H1 (cell line): ENCODE measurements around the gene IFNE. TPM values are rescaled to one million over a fixed set of nuclear protein-coding genes. Genes with fewer than 3 reads are reported as not detected.

ENCODE experiments used
- CTCF ChIA-PET: fragments of 300-600 bp; sonication (Branson Sonifier 250); formaldehyde crosslinking; loops from one replicate; lab custom pipeline; 2021; ENCODE audit not compliant: partially characterized antibody; lab: Charles Lee
- POLR2A ChIA-PET: fragments of 300-600 bp; sonication (Branson Sonifier 250); formaldehyde crosslinking; loops from one replicate; lab custom pipeline; 2021; ENCODE audit warnings: inconsistent platforms; ENCODE audit not compliant: partially characterized antibody; lab: Charles Lee
- DNase-seq, 2 experiments: peaks; one replicate each; pipeline versions ENCODE4 v3.0.0 to v3.0.0-alpha.2; 2010 to 2022; ENCODE audit warnings: low spot score in 2 of 2, low read depth in 1 of 2, mixed read lengths in 1 of 2
- FAIRE-seq: peaks from 2 replicates; lab custom pipeline; 2011; peaks lifted over from hg19 to GRCh38; lab: Jason Lieb, UNC
- H2AFZ ChIP-seq: 2 replicates; pipeline ENCODE4 v1.8.1; 2012; ENCODE audit warnings: low read length, inconsistent platforms
- H2AK5ac ChIP-seq: 2 replicates; pipeline ENCODE4 v1.6.1; 2013; ENCODE audit warnings: low read depth, low read length
- H2BK120ac ChIP-seq: replicated peaks from 2 replicates; pipeline ENCODE3; 2013; ENCODE audit warnings: low read depth, low read length, inconsistent platforms
- H2BK12ac ChIP-seq: 2 replicates; pipeline ENCODE4 v1.6.1; 2013; ENCODE audit warnings: low read depth, low read length
- H2BK15ac ChIP-seq: 2 replicates; pipeline ENCODE4 v1.6.1; 2013; ENCODE audit warnings: low read length
- H2BK20ac ChIP-seq: 2 replicates; pipeline ENCODE4 v1.6.1; 2013; ENCODE audit warnings: low read length
- H2BK5ac ChIP-seq: 2 replicates; pipeline ENCODE4 v1.6.1; 2013; ENCODE audit warnings: low read depth, low read length
- H3K14ac ChIP-seq: 2 replicates; pipeline ENCODE4 v1.6.1; 2013; ENCODE audit warnings: inconsistent platforms; ENCODE audit not compliant: insufficient read length
- H3K18ac ChIP-seq: 2 replicates; pipeline ENCODE4 v1.6.1; 2013; ENCODE audit warnings: low read length; ENCODE audit errors: extremely low read depth
- H3K23ac ChIP-seq: 2 replicates; pipeline ENCODE4 v1.6.1; 2013; ENCODE audit warnings: inconsistent platforms; ENCODE audit not compliant: insufficient read length
- H3K23me2 ChIP-seq: 2 replicates; pipeline ENCODE4 v1.6.1; 2013; ENCODE audit warnings: low read depth, low read length
- H3K27ac ChIP-seq: 2 replicates; pipeline ENCODE4 v1.6.1; 2011; ENCODE audit warnings: low read depth, low read length, inconsistent platforms
- H3K27me3 ChIP-seq, 4 experiments: replicated peaks in 1 of 4; 1 replicate in 1 of 4; 2 replicates in 3 of 4; pipeline versions ENCODE4 v1.6.1 to v1.8.1; 2011 to 2013; ENCODE audit warnings: low read length in 3 of 4, mild to moderate bottlenecking in 3 of 4, inconsistent platforms in 2 of 4, mixed read lengths in 2 of 4, moderate library complexity in 1 of 4; ENCODE audit not compliant: control insufficient read depth in 3 of 4, insufficient read depth in 3 of 4; ENCODE audit errors: extremely low read depth in 1 of 4
- H3K36me3 ChIP-seq, 4 experiments: 2 replicates each; pipeline versions ENCODE4 v1.6.1 to v1.8.1; 2011 to 2013; ENCODE audit warnings: mild to moderate bottlenecking in 4 of 4, low read length in 3 of 4, moderate library complexity in 2 of 4, control low read depth in 1 of 4, inconsistent platforms in 1 of 4; ENCODE audit not compliant: insufficient read depth in 4 of 4, control insufficient read depth in 2 of 4
- H3K4ac ChIP-seq: replicated peaks from 2 replicates; pipeline ENCODE3; 2013; ENCODE audit warnings: low read length, low read depth, mixed read lengths, inconsistent platforms; ENCODE audit not compliant: insufficient read length
- H3K4me1 ChIP-seq, 4 experiments: replicated peaks in 1 of 4; 1 replicate in 1 of 4; 2 replicates in 3 of 4; pipeline versions ENCODE4 v1.6.1 to v1.8.1; 2011 to 2013; ENCODE audit warnings: low read length in 3 of 4, inconsistent platforms in 2 of 4, mixed read lengths in 1 of 4; ENCODE audit not compliant: insufficient read depth in 4 of 4, control insufficient read depth in 3 of 4
- H3K4me2 ChIP-seq, 2 experiments: 2 replicates each; pipeline versions ENCODE4 v1.6.1 to v1.8.1; 2011 to 2013; ENCODE audit warnings: low read depth in 2 of 2, low read length in 2 of 2, control low read depth in 1 of 2, inconsistent platforms in 1 of 2, mild to moderate bottlenecking in 1 of 2; ENCODE audit not compliant: insufficient read depth in 1 of 2
- H3K4me3 ChIP-seq, 4 experiments: fragments of 200-600, 300-600 bp in 1 of 4; sonication (generic), shearing (Covaris generic), sonication (Bioruptor Twin) in 1 of 4; 2 replicates each; pipeline versions ENCODE4 v1.5.1 to v1.8.1; 2011 to 2016; ENCODE audit warnings: low read length in 4 of 4, low read depth in 3 of 4, control low read depth in 2 of 4, inconsistent platforms in 2 of 4, mild to moderate bottlenecking in 2 of 4, mixed read lengths in 1 of 4, moderate library complexity in 1 of 4; ENCODE audit not compliant: insufficient read depth in 2 of 4; ENCODE audit errors: extremely low read depth in 1 of 4
- H3K56ac ChIP-seq: replicated peaks from 2 replicates; pipeline ENCODE3; 2013; ENCODE audit warnings: low read depth, mild to moderate bottlenecking, mixed read lengths, low read length, inconsistent platforms; ENCODE audit not compliant: insufficient read length
- H3K79me1 ChIP-seq: 2 replicates; pipeline ENCODE4 v1.6.1; 2013; ENCODE audit warnings: low read depth, low read length, control low read depth
- H3K79me2 ChIP-seq, 2 experiments: 2 replicates each; pipeline versions ENCODE4 v1.6.1 to v1.8.1; 2012 to 2013; ENCODE audit warnings: low read length in 2 of 2, mild to moderate bottlenecking in 2 of 2, inconsistent platforms in 1 of 2; ENCODE audit not compliant: insufficient read depth in 2 of 2, control insufficient read depth in 1 of 2
- H3K9ac ChIP-seq, 4 experiments: replicated peaks in 1 of 4; 1 replicate in 1 of 4; 2 replicates in 3 of 4; pipeline versions ENCODE4 v1.6.1 to v1.8.1; 2011 to 2013; ENCODE audit warnings: low read depth in 3 of 4, low read length in 3 of 4, control low read depth in 2 of 4, mild to moderate bottlenecking in 2 of 4, moderate library complexity in 2 of 4, inconsistent platforms in 1 of 4; ENCODE audit errors: extremely low read depth in 1 of 4
- H3K9me3 ChIP-seq, 2 experiments: 2 replicates each; pipeline versions ENCODE4 v1.6.1 to v1.8.1; 2012 to 2013; ENCODE audit warnings: mild to moderate bottlenecking in 2 of 2, moderate library complexity in 2 of 2, control low read depth in 1 of 2, inconsistent platforms in 1 of 2, low read depth in 1 of 2, low read length in 1 of 2, mixed read lengths in 1 of 2; ENCODE audit not compliant: insufficient read depth in 2 of 2
- H4K20me1 ChIP-seq, 2 experiments: replicated peaks in 1 of 2; 2 replicates each; pipeline versions ENCODE3 to v1.8.1; 2011 to 2013; ENCODE audit warnings: inconsistent platforms in 2 of 2, low read length in 2 of 2, mild to moderate bottlenecking in 1 of 2; ENCODE audit not compliant: insufficient read depth in 2 of 2, control insufficient read depth in 1 of 2
- H4K5ac ChIP-seq: 2 replicates; pipeline ENCODE4 v1.6.1; 2013; ENCODE audit warnings: low read length, low read depth, mixed read lengths, inconsistent platforms; ENCODE audit not compliant: insufficient read length
- H4K8ac ChIP-seq: 2 replicates; pipeline ENCODE4 v1.8.0; 2013; ENCODE audit warnings: mild to moderate bottlenecking, moderate library complexity, low read length, inconsistent platforms; ENCODE audit not compliant: insufficient read depth; ENCODE audit errors: extremely low read depth
- H4K91ac ChIP-seq: replicated peaks from 2 replicates; pipeline ENCODE3; 2013; ENCODE audit warnings: low read length, mixed read lengths, inconsistent platforms; ENCODE audit not compliant: insufficient read length
- ATF3 ChIP-seq: IDR thresholded peaks from 2 replicates; pipeline ENCODE4 v1.6.1; 2011; ENCODE audit warnings: low read depth, mild to moderate bottlenecking, low read length; ENCODE audit not compliant: insufficient read depth
- BRCA1 ChIP-seq: IDR thresholded peaks from 2 replicates; pipeline ENCODE4 v1.6.1; 2012; ENCODE audit warnings: low read depth, low read length, improper control_type of control experiment
- CTCF ChIP-seq, 3 experiments: IDR thresholded peaks; 1 replicate in 2 of 3; 2 replicates in 1 of 3; pipeline versions ENCODE4 v1.5.1 to v1.6.1; 2011; ENCODE audit warnings: low read length in 3 of 3, mild to moderate bottlenecking in 3 of 3, inconsistent platforms in 2 of 3, low read depth in 1 of 3, moderate library complexity in 1 of 3; ENCODE audit not compliant: insufficient read depth in 1 of 3; ENCODE audit errors: control extremely low read depth in 1 of 3
- EGR1 ChIP-seq: IDR thresholded peaks from 2 replicates; pipeline ENCODE4 v1.6.1; 2011; ENCODE audit warnings: low read depth, low read length, borderline replicate concordance
- GTF2F1 ChIP-seq: IDR thresholded peaks from 2 replicates; pipeline ENCODE4 v1.6.1; 2012; ENCODE audit warnings: low read depth, low read length, improper control_type of control experiment, borderline replicate concordance
- HDAC6 ChIP-seq: IDR thresholded peaks from one replicate; pipeline ENCODE4 v1.7.1; 2012; ENCODE audit warnings: low read depth, mild to moderate bottlenecking, inconsistent platforms, low read length, moderate library complexity
- MAX ChIP-seq: IDR thresholded peaks from 2 replicates; pipeline ENCODE4 v1.6.1; 2012; ENCODE audit warnings: inconsistent platforms
- NANOG ChIP-seq: IDR thresholded peaks from 2 replicates; pipeline ENCODE4 v1.6.1; 2011; ENCODE audit warnings: low read length, low read depth, mild to moderate bottlenecking, inconsistent platforms; ENCODE audit not compliant: insufficient read depth, poor library complexity, severe bottlenecking
- RBBP5 ChIP-seq: IDR thresholded peaks from 2 replicates; pipeline ENCODE4 v1.7.1; 2012; ENCODE audit warnings: low read depth, mild to moderate bottlenecking, inconsistent platforms, low read length, moderate library complexity, borderline replicate concordance
- SP4 ChIP-seq: IDR thresholded peaks from 2 replicates; pipeline ENCODE4 v1.6.1; 2012; ENCODE audit warnings: low read length, inconsistent platforms
- WGBS, 2 experiments: shearing (Covaris generic) in 1 of 2; methylation state at CpG; one replicate each; pipeline versions ENCODE4 v1.1.6 to v1.1.7; 2013 to 2015; ENCODE audit warnings: low lambda C conversion rate in 2 of 2, mixed read lengths in 2 of 2, inconsistent platforms in 1 of 2, low coverage in 1 of 2, missing lambda C conversion rate in 1 of 2; ENCODE audit not compliant: insufficient replicate concordance in 2 of 2, insufficient coverage in 1 of 2, insufficient read length in 1 of 2; ENCODE audit errors: extremely low coverage in 1 of 2, missing lambda C conversion rate in 1 of 2; 5-methylcytosine and 5-hydroxymethylcytosine counted together
- polyA plus RNA-seq, 7 experiments: library from polyadenylated mRNA; depleted of rRNA in 3 of 7; stranded (reverse) in 5 of 7; unstranded in 2 of 7; fragments of >200 nt in 5 of 7; fragments of 200-250 nt in 2 of 7; gene quantifications; 1 replicate in 5 of 7; 2 replicates in 1 of 7; 4 replicates in 1 of 7; pipeline versions ENCODE4 v1.2.1 to v1.2.3, GENCODE V29; 2011 to 2013; ENCODE audit warnings: missing spikeins in 2 of 7, mixed read lengths in 2 of 7
- total RNA-seq: library from RNA; stranded (reverse); fragmentation: NEBNext Ultra II Directional; extraction: Animal tissue kit (Norgen Biotek cat#: 25700); gene quantifications from 2 replicates; pipeline ENCODE4 v1.2.1, GENCODE V29; 2021

The IFNE gene
- total and polyA plus RNA-seq, 2 of the 8 experiments (the other 6 are each of a cell fraction or from before 2014, with no cell fraction given), result 0.08 TPM; not detected in 1

GRCh38 chr9:21465138-21465537 lies 17.0 kb downstream of the IFNE start:
- Histone ChIP-seq H3K36me3 (0 out of 8 replicates have a peak, but pooled peaks cover 0 to 2% (median 0%) of the 10 kb centered on the region in 4 experiments), H3K79me2 (no peaks in the 10 kb centered on the region), H3K27ac (no peak overlapping the region), H3K18ac (no peak overlapping the region), H3K4ac (no peak overlapping the region), H3K79me1 (no peaks in the 10 kb centered on the region), H3K4me1 (no peaks in the 10 kb centered on the region), H3K14ac (no peak overlapping the region), H2AK5ac (no peak overlapping the region), H3K9ac (no peak overlapping the region), H3K4me3 (no peak overlapping the region), H3K56ac (no peak overlapping the region), H4K91ac (no peak overlapping the region), H2BK5ac (no peak overlapping the region), H2AFZ (no peak overlapping the region), H2BK20ac (no peak overlapping the region), H2BK12ac (no peak overlapping the region), H3K23me2 (no peaks in the 10 kb centered on the region), H4K20me1 (no peaks in the 10 kb centered on the region), H3K4me2 (no peak overlapping the region), H2BK120ac (no peak overlapping the region), H3K9me3 (peaks cover 0 to 7% of the 10 kb centered on the region in 2 experiments; a peak in 1 of 4 replicates), H3K27me3 (no peaks in the 10 kb centered on the region), H4K8ac (no peak overlapping the region), H3K23ac (no peak overlapping the region), H4K5ac (no peak overlapping the region), H2BK15ac (no peak overlapping the region)
- ChIA-PET CTCF (interaction anchor here (0.8 to 5.4 kb wide), 20 partner anchors 9 to 323 kb away, joined by 3 to 37 read pairs (median 4); no protein-coding TSS in a partner anchor), POLR2A (no interaction called here)
- FAIRE-seq, result no peak
- DNase-seq, result no peak
- WGBS, 2 experiments, result 95% methylated on average over 5 of the region's 5 CpGs; no CpG with 5 or more reads in 1 of the 2 experiments
- TF ChIP-seq EGR1, result no peak
- TF ChIP-seq HDAC6, result no peak
- no peak for TF ChIP-seq BRCA1
- TF ChIP-seq GTF2F1, result no peak
- no peak for TF ChIP-seq SP4
- TF ChIP-seq NANOG, result no peak
- no peak for TF ChIP-seq RBBP5
- TF ChIP-seq ATF3, result no peak
- no peak for TF ChIP-seq CTCF (IDR thresholded peaks at IDR 0.05; ENCODE audit: control extremely low read depth in 1 of 3, insufficient read depth in 1 of 3, low read depth in 1 of 3, low read length in 3 of 3)
- TF ChIP-seq MAX, result no peak
